Forelimb muscle (tissue), 1 donor: Measurements from ENCODE around the gene TRUB2. TPM values are rescaled to one million over a fixed set of nuclear protein-coding genes. Genes with fewer than 3 reads are reported as not detected.
"Not testable (repeated sequence)": the region's sequence is repeated elsewhere in the genome, so short reads cannot be mapped to it uniquely, and the experiment has no call there.

Source experiments
- DNase-seq: peaks from one replicate; pipeline ENCODE4 v3.0.0-alpha.2; 2013; ENCODE audit warnings: low read depth
- polyA plus RNA-seq: library from polyadenylated mRNA; unstranded; fragments of 120-200 nt; gene quantifications from one replicate; pipeline ENCODE4 v1.2.1, GENCODE V29; 2013; ENCODE audit not compliant: insufficient read length

TRUB2 gene
- polyA plus RNA-seq, 1 donor = 22.0 TPM

- DNase-seq = no peak
Measured at GRCh38 chr9:128298535-128299482, 23.4 kb downstream of the TRUB2 start.

GRCh38 chr9:128297221-128297773 lies 24.9 kb downstream of the TRUB2 start:
- DNase-seq = no peak

GRCh38 chr9:128296340-128297220 lies 25.7 kb downstream of the TRUB2 start:
- DNase-seq = no peak

GRCh38 chr9:128294142-128294541 lies 28.1 kb downstream of the TRUB2 start:
- DNase-seq = no peak

GRCh38 chr9:128293091-128293490 lies 29.2 kb downstream of the TRUB2 start:
- no peak for DNase-seq

DNA sequence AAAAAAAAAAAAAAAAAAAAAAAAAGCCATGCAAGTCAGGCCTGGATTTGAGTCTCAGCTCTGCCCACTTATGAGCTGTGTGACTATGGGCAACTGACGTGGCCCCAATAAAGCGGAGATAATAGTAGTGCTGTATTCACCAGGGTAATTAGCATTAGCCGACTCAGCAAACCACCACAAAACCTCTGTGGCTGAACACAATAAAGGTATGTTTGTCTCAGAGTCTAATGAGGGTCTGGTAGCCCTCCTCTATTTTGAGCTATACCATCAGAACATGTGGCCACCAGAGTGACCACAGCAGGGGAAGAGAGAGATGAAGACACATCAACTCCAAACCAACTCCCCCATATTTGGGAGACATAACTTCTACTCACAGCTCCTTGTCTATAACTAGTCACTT lies 30.2 kb downstream of the TRUB2 start:
- no peak for DNase-seq

DNA sequence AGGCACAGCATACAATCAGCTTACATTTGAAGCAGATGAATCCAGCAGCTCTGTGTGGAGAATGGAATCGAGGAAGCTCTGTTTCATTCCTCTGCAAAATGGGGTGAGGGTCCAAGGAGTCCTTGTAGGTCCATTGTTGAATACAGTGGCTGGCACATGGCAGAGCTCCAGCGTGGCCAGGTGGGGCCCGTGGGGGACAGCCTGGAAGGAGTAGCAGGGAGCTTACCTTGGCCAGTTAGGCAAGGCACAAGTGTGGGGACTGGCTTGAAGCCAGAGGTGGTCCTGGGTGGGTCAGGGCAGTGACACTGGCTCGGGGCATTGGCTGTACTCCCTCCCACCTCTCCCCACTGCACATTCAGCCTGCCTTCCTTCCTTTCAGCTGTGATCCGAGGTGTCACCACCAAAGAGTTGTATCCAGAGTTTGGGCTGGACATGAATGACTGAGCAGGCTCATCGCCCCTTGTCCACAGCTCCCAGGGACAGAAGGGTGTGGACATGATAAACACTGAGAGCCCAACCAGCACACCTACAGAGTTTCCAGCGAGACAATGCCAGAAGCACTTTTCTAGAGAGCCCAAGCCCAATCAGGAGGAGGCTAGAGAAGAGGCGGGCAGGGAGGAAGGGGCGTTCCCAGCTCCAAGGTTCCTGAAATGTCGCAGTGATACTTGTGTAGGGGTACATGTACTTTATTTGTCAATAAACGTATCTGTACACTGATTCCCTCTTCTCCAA lies 33.8 kb downstream of the TRUB2 start:
- DNase-seq = no peak

DNA sequence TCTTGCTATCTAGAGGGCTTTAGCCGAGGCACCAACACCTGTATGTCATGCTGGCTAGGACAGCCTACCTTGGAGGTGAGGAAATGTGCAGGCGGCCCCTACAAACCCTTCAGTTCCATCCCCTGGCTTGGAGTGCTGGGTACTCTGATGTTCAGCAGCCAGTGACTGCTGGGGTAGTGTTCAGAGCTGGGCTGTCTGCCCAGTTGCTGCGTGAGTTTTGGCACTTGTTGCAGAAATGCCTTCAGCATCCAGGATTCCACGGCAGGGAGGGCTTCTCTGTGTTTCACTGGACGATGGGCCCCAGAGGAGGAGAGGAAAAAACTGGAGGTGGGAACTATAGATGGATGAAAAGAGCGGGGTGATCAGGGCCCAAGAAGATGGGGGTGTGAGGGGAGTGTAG lies 35.8 kb downstream of the TRUB2 start:
- no peak for DNase-seq

DNA sequence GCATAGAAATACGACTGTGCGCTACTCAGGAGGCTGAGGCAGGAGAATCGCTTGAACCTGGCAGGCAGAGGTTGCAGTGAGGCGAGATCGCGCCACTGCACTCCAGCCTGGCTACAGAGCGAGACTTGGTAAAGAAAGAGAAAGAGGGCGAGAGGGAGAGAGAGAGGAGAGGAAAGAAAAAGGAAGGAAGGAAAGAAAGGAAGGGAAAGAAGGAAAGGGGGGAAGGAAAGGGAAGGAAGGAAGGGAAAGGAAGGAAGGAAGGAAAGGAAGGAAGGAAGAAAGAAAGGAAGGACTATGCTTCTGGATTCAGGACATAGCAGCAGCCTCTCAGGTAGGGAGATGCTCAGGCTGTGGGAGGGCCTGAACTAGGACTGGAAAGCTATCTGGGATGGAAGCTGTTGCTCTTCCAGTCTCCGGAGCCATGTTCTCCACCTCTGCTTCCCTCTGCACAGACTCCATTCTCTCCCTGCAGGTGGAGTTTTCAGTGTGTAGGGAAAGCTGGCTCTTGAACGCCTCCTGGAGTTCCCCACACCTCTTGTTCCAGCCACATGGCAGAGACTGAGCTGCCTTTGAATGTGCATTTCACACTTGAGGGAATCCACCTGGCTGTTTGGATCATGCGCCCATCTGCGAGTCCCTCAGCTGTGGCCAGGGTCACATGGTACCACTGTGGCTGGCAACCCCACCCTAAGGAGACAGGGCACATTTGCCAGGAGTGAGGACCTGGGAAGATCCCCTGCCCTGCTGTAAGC lies 37.0 kb downstream of the TRUB2 start:
- DNase-seq = no peak

DNA sequence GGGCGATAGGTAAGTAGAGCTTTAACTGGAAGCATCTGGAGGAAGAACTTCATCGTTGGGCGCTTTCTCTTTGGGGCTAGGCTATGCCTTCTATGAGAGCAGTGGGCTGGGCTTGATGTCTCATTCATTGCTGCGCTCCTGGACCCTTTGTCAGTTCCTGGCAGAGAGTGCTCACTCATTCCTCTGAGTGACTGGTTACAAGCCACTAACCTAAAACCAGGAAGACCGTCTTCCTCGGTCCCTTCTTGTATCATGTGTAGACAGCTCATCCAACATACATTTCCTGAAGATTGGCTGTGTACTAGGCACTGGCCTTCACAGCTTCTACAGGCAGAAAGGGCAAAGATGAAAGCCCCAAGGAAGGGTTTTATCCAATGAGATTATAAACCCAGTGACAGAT lies 39.7 kb downstream of the TRUB2 start:
- DNase-seq = no peak

GRCh38 chr9:128280084-128280622 lies 42.1 kb downstream of the TRUB2 start:
- no peak for DNase-seq

DNA sequence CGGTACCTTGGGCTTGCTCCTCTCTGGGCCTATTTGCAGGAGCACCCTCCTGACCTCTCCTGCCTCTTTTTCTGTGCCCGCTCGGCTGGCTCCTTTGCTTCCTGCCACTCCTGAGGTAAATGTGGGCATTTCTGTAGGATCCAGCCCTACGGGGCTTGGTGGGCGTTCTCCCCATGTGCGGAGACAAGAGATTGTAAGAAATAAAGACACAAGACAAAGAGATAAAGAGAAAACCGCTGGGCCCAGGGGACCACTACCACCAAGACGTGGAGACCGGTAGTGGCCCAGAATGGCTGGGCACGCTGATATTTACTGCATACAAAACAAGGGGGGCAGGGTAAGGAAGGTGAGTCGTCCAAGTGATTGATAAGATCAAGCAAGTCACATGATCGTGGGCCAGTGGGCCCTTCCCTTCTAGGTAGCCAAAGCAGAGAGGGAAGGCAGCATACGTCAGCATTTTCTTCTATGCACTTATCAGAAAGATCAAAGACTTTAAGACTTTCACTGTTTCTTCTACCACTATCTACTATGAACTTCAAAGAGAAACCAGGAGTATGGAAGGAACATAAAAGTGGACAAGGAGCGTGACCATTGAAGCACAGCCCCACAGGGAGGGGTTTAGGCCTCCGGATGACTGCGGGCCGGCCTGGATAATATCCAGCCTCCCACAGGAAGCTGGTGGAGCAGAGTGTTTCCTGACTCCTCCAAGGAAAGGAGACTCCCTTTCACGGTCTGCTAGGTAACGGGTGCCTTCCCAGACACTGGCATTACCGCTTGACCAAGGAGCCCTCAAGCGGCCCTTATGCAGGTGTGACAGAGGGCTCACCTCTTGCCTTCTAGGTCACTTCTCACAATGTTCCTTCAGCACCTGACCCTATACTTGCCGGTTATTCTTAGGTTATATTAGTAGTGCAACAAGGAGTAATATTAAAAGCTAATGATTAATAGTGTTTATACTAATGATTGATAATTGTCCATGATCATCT lies 42.9 kb downstream of the TRUB2 start:
- not testable (repeated sequence) for DNase-seq

- DNase-seq = peak; percentile 17
Measured at GRCh38 chr9:128276574-128277270, 45.5 kb downstream of the TRUB2 start.

GRCh38 chr9:128276008-128276573 lies 46.2 kb downstream of the TRUB2 start, which contains the start of gene SWI5:
SWI5 (plus strand) TSS chr9:128276276.
- peak; percentile 98 for DNase-seq

DNA sequence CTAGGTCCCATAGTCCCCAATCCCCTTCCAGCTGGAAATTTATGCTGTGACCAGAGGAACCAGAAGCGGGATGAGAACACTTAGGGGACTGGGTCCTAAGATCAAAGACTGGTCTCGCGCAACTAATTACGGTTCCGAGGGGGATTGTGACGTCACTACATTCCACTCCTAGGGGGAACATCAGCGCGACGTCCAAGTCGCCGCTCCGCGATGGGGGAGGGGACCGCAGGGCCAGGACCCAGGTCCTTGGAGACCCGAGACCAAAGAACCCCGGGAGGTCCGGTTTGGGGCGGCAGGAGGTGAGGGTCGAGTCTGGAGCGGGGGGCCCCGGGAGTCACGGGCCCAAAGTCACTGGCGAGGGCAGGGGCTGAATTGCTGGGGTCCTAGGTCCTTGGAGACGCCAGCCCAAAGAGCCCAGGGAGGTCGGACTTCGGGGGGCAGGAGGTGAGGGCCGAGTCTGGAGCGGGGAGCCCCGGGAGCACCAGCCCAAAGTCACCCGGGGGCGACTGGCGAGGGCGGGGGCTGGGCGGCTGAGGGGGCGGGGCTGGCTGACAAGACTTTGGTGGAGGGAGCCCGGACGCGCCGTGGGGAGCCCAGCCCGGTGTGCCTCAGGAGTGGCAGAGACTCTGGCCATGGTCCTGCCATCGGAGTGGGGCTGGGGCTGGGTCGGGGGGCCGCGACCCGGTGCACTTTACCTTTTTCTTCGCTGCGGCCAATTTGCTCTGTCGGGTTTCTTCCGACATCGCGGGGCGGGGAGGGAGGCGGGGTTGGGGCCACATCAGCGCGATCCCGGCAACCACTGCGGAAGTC lies 46.8 kb downstream of the TRUB2 start, which contains the start of gene GOLGA2:
Gene GOLGA2 (minus strand): TSS at position 810 of the 810 bp plus-strand sequence. CDS start 31 bp downstream, at position 779.
- DNase-seq = no peak

DNA sequence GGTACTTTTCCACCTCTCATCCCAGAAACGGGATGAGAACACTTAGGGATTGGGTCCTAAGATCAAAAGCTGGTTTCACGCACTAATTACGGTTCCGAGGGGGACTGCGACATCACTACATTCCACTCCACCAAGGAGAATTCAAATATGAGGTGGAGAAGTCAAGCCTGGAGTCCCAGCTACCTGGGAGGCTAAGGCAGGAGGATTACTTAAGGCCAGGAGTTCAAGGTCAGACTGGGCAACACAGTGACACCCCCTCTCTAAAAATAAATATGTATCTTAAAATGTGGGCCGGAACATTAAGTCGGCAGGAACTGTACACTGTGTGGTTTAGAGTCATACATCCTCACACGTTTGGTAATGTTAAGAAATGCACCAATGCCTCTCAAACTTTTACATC lies 48.0 kb downstream of the TRUB2 start:
- DNase-seq = no peak

DNA sequence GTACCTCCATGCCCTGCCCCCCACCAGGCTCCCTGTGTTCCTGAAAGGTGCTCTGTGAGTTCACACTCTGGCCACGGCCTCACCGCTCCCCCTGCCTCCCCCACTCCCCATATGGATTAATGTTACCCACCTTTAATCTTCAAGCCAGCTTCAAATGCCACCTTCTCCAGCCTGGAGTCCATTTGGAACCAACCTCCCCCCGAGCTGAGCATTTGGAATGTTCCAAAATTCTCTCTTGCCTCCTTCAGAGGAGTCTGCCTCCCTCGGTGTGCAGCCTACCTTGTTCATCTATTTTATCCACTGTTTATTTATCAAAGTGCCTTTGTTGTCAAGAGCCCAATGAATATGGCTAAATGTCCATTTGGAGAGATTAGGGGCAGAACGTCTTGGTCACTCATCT lies 50.7 kb downstream of the TRUB2 start:
- DNase-seq = no peak
